H9 (cell line): ENCODE results near the gene AXIN2. TPM values are rescaled to one million over a fixed set of nuclear protein-coding genes. Genes with fewer than 3 reads are reported as not detected.

Experiments
- DNase-seq: peaks from one replicate; pipeline ENCODE4 v3.0.0-alpha.2; 2017
- H2AFZ ChIP-seq: one replicate; pipeline ENCODE4 v1.6.1; 2013; ENCODE audit warnings: mild to moderate bottlenecking, low read length, control low read depth, moderate library complexity
- H2AK5ac ChIP-seq: 2 replicates; pipeline ENCODE4 v1.6.1; 2013; ENCODE audit warnings: low read length, control low read depth, mixed read lengths; ENCODE audit not compliant: insufficient read length
- H2BK120ac ChIP-seq: one replicate; pipeline ENCODE4 v1.6.1; 2013; ENCODE audit warnings: low read depth, mild to moderate bottlenecking, low read length, control low read depth, inconsistent platforms; ENCODE audit not compliant: poor library complexity, severe bottlenecking
- H2BK12ac ChIP-seq: 2 replicates; pipeline ENCODE4 v1.6.1; 2013; ENCODE audit warnings: low read length, control low read depth, mixed read lengths, low read depth; ENCODE audit not compliant: insufficient read length
- H2BK15ac ChIP-seq: 2 replicates; pipeline ENCODE4 v1.6.1; 2013; ENCODE audit warnings: low read depth, low read length, control low read depth
- H2BK20ac ChIP-seq: one replicate; pipeline ENCODE4 v1.6.1; 2013; ENCODE audit warnings: low read depth, mild to moderate bottlenecking, low read length, control low read depth, inconsistent platforms; ENCODE audit not compliant: poor library complexity, severe bottlenecking
- H2BK5ac ChIP-seq: 2 replicates; pipeline ENCODE4 v1.6.1; 2013; ENCODE audit warnings: low read length, control low read depth, mixed read lengths; ENCODE audit not compliant: insufficient read length
- H3K14ac ChIP-seq: 2 replicates; pipeline ENCODE4 v1.6.1; 2013; ENCODE audit warnings: low read length, control low read depth; ENCODE audit not compliant: insufficient read depth
- H3K18ac ChIP-seq: 2 replicates; pipeline ENCODE4 v1.6.1; 2013; ENCODE audit warnings: low read depth, mild to moderate bottlenecking, mixed read lengths, low read length, control low read depth; ENCODE audit not compliant: insufficient read length
- H3K23ac ChIP-seq: 2 replicates; pipeline ENCODE4 v1.6.1; 2013; ENCODE audit warnings: low read length, control low read depth, mixed read lengths, low read depth; ENCODE audit not compliant: insufficient read length
- H3K23me2 ChIP-seq: 2 replicates; pipeline ENCODE4 v1.6.1; 2013; ENCODE audit warnings: low read depth, mild to moderate bottlenecking, mixed read lengths, low read length, control low read depth; ENCODE audit not compliant: insufficient read length, poor library complexity, severe bottlenecking
- H3K27ac ChIP-seq: 2 replicates; pipeline ENCODE4 v1.5.1; 2013; ENCODE audit warnings: low read length, control low read depth, mixed read lengths, low read depth; ENCODE audit not compliant: insufficient read length
- H3K27me3 ChIP-seq: 2 replicates; pipeline ENCODE4 v1.6.1; 2013; ENCODE audit warnings: low read length, control low read depth, inconsistent platforms; ENCODE audit not compliant: insufficient read depth
- H3K4ac ChIP-seq: 2 replicates; pipeline ENCODE4 v1.6.1; 2013; ENCODE audit warnings: low read depth, mild to moderate bottlenecking, control low read depth, inconsistent platforms, low read length, moderate library complexity
- H3K4me1 ChIP-seq: 2 replicates; pipeline ENCODE4 v1.6.1; 2013; ENCODE audit warnings: low read length, control low read depth, inconsistent platforms; ENCODE audit not compliant: insufficient read depth
- H3K4me2 ChIP-seq: 2 replicates; pipeline ENCODE4 v1.6.1; 2013; ENCODE audit warnings: low read length, control low read depth, mixed read lengths; ENCODE audit not compliant: insufficient read length, insufficient read depth
- H3K56ac ChIP-seq: 2 replicates; pipeline ENCODE4 v1.6.1; 2013; ENCODE audit warnings: low read depth, mild to moderate bottlenecking, mixed read lengths, low read length, control low read depth; ENCODE audit not compliant: insufficient read length
- H3K79me1 ChIP-seq: 2 replicates; pipeline ENCODE4 v1.6.1; 2013; ENCODE audit warnings: low read depth, mild to moderate bottlenecking, moderate library complexity, low read length, control low read depth, inconsistent platforms; ENCODE audit not compliant: insufficient read depth, poor library complexity, severe bottlenecking
- H3K79me2 ChIP-seq: 2 replicates; pipeline ENCODE4 v1.6.1; 2013; ENCODE audit warnings: low read length, control low read depth, inconsistent platforms; ENCODE audit not compliant: insufficient read depth
- H3K9ac ChIP-seq: 2 replicates; pipeline ENCODE4 v1.6.1; 2013; ENCODE audit warnings: low read length, control low read depth, mixed read lengths; ENCODE audit not compliant: insufficient read length; ENCODE audit errors: extremely low read depth
- H3K9me3 ChIP-seq: one replicate; pipeline ENCODE4 v1.6.1; 2013; ENCODE audit warnings: low read depth, low read length, inconsistent platforms; ENCODE audit not compliant: control insufficient read depth
- H3T11ph ChIP-seq: one replicate; pipeline ENCODE4 v1.6.1; 2013; ENCODE audit warnings: mild to moderate bottlenecking, low read length, control low read depth, inconsistent platforms
- H4K20me1 ChIP-seq: one replicate; pipeline ENCODE4 v1.6.1; 2013; ENCODE audit not compliant: control insufficient read depth, insufficient read length, insufficient read depth
- H4K5ac ChIP-seq: 2 replicates; pipeline ENCODE4 v1.6.1; 2013; ENCODE audit warnings: low read depth, mild to moderate bottlenecking, mixed read lengths, low read length, control low read depth; ENCODE audit not compliant: insufficient read length
- H4K8ac ChIP-seq: replicated peaks from 2 replicates; pipeline ENCODE4 v1.6.1; 2013; ENCODE audit warnings: low read length, control low read depth, mixed read lengths, low read depth; ENCODE audit not compliant: insufficient read length
- H4K91ac ChIP-seq: 2 replicates; pipeline ENCODE4 v1.6.1; 2013; ENCODE audit warnings: low read depth, mild to moderate bottlenecking, moderate library complexity, mixed read lengths, low read length, control low read depth; ENCODE audit not compliant: insufficient read length
- H3K27ac Mint-ChIP-seq, 3 experiments: 2 replicates in 2 of 3; 3 replicates in 1 of 3; pipeline ENCODE4 v1.8.0; 2020 to 2021; ENCODE audit warnings: mixed read lengths in 3 of 3, mild to moderate bottlenecking in 1 of 3, moderate library complexity in 1 of 3
- H3K27me3 Mint-ChIP-seq: 2 replicates; pipeline ENCODE4 v1.8.0; 2021; ENCODE audit warnings: low read depth, mild to moderate bottlenecking, moderate library complexity, mixed read lengths
- H3K36me3 Mint-ChIP-seq, 3 experiments: 2 replicates in 2 of 3; 3 replicates in 1 of 3; pipeline ENCODE4 v1.8.0; 2020 to 2021; ENCODE audit warnings: low read depth in 3 of 3, mixed read lengths in 3 of 3; ENCODE audit not compliant: insufficient read depth in 1 of 3
- H3K4me1 Mint-ChIP-seq, 2 experiments: 2 replicates each; pipeline ENCODE4 v1.8.0; 2020; ENCODE audit warnings: mixed read lengths in 2 of 2
- H3K4me3 Mint-ChIP-seq, 2 experiments: 2 replicates in 1 of 2; 3 replicates in 1 of 2; pipeline ENCODE4 v1.8.0; 2020 to 2021; ENCODE audit warnings: mild to moderate bottlenecking in 2 of 2, mixed read lengths in 2 of 2, moderate library complexity in 1 of 2
- H3K9me3 Mint-ChIP-seq, 2 experiments: 2 replicates in 1 of 2; 3 replicates in 1 of 2; pipeline ENCODE4 v1.8.0; 2020; ENCODE audit warnings: mild to moderate bottlenecking in 2 of 2, mixed read lengths in 2 of 2, moderate library complexity in 1 of 2
- CTCF ChIP-seq: fragments of 200-600 bp; sonication (generic); conservative IDR thresholded peaks from 3 replicates; pipeline ENCODE4 v1.8.0; 2021; ENCODE audit warnings: antibody characterized with exemption, mild to moderate bottlenecking
- WGBS: extraction: QIAGEN DNeasy Blood & Tissue Kit; methylation state at CpG from one replicate; pipeline ENCODE4 v1.1.7; 2013; ENCODE audit warnings: missing lambda C conversion rate, low lambda C conversion rate, mixed read lengths; ENCODE audit not compliant: insufficient read length; ENCODE audit errors: extremely low coverage; 5-methylcytosine and 5-hydroxymethylcytosine counted together
- total RNA-seq: library from RNA; stranded (reverse); gene quantifications from 2 replicates; pipeline ENCODE4 v1.2.1, GENCODE V29; 2021

The AXIN2 gene
- total RNA-seq, 1 experiment from 2014 or later, result 35.0 TPM

GRCh38 chr17:65536573-65537342 is 24.7 kb downstream of the AXIN2 start:
- Histone ChIP-seq H3K4me1 (peaks cover 13% of the 10 kb centered on the region; the same call in 1 of the 2 replicates), H2BK12ac (no peak overlapping the region)

More at GRCh38 chr17:65536573-65537342, 24.7 kb downstream of the AXIN2 start:
- Mint-ChIP-seq H3K27me3 (no peaks in the 10 kb centered on the region), H3K27ac (no peak overlapping the region), H3K4me1 (peaks cover 44 to 51% of the 10 kb centered on the region in 2 experiments), H3K4me3 (no peak overlapping the region), H3K9me3 (no peaks in the 10 kb centered on the region; a peak in 1 of 5 replicates), H3K36me3 (peaks cover 48 to 92% (median 86%) of the 10 kb centered on the region in 3 experiments)
- no peak overlapping the region for H2AK5ac ChIP-seq
- H3K27ac ChIP-seq, result no peak overlapping the region
- H3K79me2 ChIP-seq, result no peaks in the 10 kb centered on the region
- H4K91ac ChIP-seq, result no peak overlapping the region
- H3K9ac ChIP-seq, result no peak overlapping the region
- no peak overlapping the region for H3K18ac ChIP-seq
- no peak overlapping the region for H3T11ph ChIP-seq
- no peak overlapping the region for H3K56ac ChIP-seq
- H3K27me3 ChIP-seq, result no peaks in the 10 kb centered on the region
- DNase-seq, result no peak
- no CpG with 5 or more reads among the region's 35 CpGs for WGBS
- no peak overlapping the region for H2BK5ac ChIP-seq
- no peak overlapping the region for H2AFZ ChIP-seq
- no peak overlapping the region for H2BK15ac ChIP-seq
- no peaks in the 10 kb centered on the region for H3K23me2 ChIP-seq
- no peak overlapping the region for H2BK120ac ChIP-seq
- H3K4ac ChIP-seq, result no peak overlapping the region
- no peak overlapping the region for H3K14ac ChIP-seq
- no peak overlapping the region for H2BK20ac ChIP-seq
- no peaks in the 10 kb centered on the region for H4K20me1 ChIP-seq
- H3K23ac ChIP-seq, result no peak overlapping the region
- H3K9me3 ChIP-seq, result no peaks in the 10 kb centered on the region
- no peak overlapping the region for H4K5ac ChIP-seq
- H4K8ac ChIP-seq, result no peak overlapping the region
- no peaks in the 10 kb centered on the region for H3K79me1 ChIP-seq
- no peak overlapping the region for H3K4me2 ChIP-seq
- TF ChIP-seq CTCF, result no peak
